Upper lobe of left lung (tissue), 4 donors: ENCODE results near the gene DNAH10.

ENCODE experiments used
- CTCF ChIP-seq, 6 experiments: fragments of 450-650 bp in 4 of 6; fragments of 200-600 bp in 2 of 6; sonication (generic) in 2 of 6; IDR thresholded peaks; one replicate each; pipeline ENCODE4 v1.5.1; 2016 to 2019; ENCODE audit warnings: antibody characterized with exemption in 6 of 6
- EP300 ChIP-seq, 4 donors: sonication (generic); formaldehyde crosslinking; IDR thresholded peaks; one replicate each; pipeline ENCODE4 v1.5.1; 2017; ENCODE audit warnings: antibody characterized with exemption in 4 of 4, control low read depth in 2 of 4
- POLR2A ChIP-seq, 4 donors: fragments of 450-650 bp; IDR thresholded peaks; one replicate each; pipeline ENCODE4 v1.5.1; 2016 to 2017; ENCODE audit warnings: antibody characterized with exemption in 4 of 4, mild to moderate bottlenecking in 2 of 4
- POLR2AphosphoS5 ChIP-seq, 2 donors: sonication (generic); formaldehyde crosslinking; IDR thresholded peaks; one replicate each; pipeline ENCODE4 v1.5.1; 2017; ENCODE audit warnings: antibody characterized with exemption in 2 of 2

GRCh38 chr12:123933214-123933613 lies 171.1 kb downstream of the DNAH10 start:
- TF ChIP-seq CTCF (IDR thresholded peaks at IDR 0.05) (no peak), EP300 (IDR thresholded peaks at IDR 0.05) (no peak), POLR2A (IDR thresholded peaks at IDR 0.05) (no peak), POLR2AphosphoS5 (IDR thresholded peaks at IDR 0.05) (no peak)
